Epithelial cell of proximal tubule (primary cell): ENCODE results near the gene RWDD3. TPM values are rescaled to one million over a fixed set of nuclear protein-coding genes. Genes with fewer than 3 reads are reported as not detected.

ENCODE experiments used
- DNase-seq: peaks from one replicate; pipeline ENCODE4 v3.0.0-alpha.2; 2011; ENCODE audit warnings: low read depth
- H3K4me3 ChIP-seq: 2 replicates; pipeline ENCODE4 v1.5.1; 2011; ENCODE audit warnings: low read depth, mild to moderate bottlenecking, low read length
- CTCF ChIP-seq: conservative IDR thresholded peaks from 2 replicates; pipeline ENCODE4 v1.5.1; 2012; ENCODE audit warnings: low read depth, mild to moderate bottlenecking, low read length
- total RNA-seq: library from RNA; depleted of rRNA; stranded (reverse); fragments of >200 nt; gene quantifications from 2 replicates; pipeline ENCODE4 v1.2.3, GENCODE V29; 2015

The RWDD3 gene
- total RNA-seq, 1 donor from 2014 or later, result 16.7 TPM

DNA sequence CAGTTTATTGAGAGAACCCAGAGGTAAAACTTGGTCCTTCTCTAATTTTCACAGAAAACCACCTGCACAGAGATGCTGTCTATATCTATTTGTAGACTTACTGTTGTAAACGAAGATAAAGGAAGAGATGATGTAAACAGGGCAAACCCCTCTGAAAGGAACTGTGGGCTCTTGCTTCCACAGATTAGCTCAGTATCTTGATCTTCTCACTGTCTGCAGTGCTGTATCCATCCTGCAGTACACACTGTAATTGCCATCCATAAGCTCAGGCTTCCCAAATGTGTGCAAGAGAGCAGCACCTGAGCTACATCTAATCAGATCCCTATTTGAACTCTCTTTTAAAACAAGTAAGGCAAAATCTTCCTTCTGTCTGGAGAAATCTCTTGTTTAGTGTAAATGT, 16.6 kb upstream of the RWDD3 start:
- no peak for TF ChIP-seq CTCF

DNA sequence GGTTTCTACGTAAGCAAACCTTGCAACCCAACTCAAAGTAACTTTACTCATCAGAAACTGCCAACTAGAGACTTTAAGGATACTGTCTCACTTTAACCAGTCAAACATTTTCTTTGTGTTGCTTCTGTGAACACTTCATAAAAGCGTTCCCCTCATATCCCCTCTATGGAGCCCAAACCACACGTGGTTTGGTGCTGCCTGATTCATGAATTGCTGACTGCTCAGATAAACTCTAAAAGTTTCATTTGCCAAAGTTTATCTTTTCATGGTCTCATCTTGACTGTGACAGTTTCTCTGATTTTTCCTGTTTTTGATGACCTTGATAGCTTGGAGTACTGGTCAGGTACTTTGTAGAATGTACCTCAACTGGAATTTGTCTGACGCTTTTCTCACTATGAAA, 14.6 kb upstream of the RWDD3 start:
- no peak for TF ChIP-seq CTCF
- no peak for DNase-seq
- H3K4me3 ChIP-seq, result no peak overlapping the region

More for the DNA sequence above, 16.6 kb upstream of the RWDD3 start:
- H3K4me3 ChIP-seq, result no peak overlapping the region
- no peak for DNase-seq

DNA sequence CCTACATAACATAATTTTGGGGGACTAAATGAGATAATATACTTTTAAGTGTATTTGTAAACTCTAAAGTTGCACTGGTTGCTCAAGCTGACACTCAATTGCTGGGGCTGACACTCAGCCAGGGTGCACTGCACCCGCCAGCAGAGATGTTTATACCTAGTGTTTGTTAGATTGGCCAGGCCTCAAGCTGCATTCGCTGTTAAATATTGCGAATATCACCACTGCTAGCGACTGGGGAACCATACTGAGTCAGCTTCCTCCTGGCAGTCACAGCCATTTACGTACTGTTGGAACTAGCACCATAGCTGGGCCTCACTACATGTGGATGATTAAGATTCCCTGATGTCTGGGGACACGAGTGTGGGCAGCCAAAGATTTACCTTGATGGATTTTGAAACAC, 12.7 kb upstream of the RWDD3 start:
- no peak for DNase-seq
- no peak for TF ChIP-seq CTCF
- H3K4me3 ChIP-seq, result no peak overlapping the region

- H3K4me3 ChIP-seq, result no peak overlapping the region
- DNase-seq, result no peak
- TF ChIP-seq CTCF, result no peak
These were observed 11.4 kb upstream of the RWDD3 start for GRCh38 chr1:95222629-95223028.

- TF ChIP-seq CTCF, result no peak
- no peak for DNase-seq
- H3K4me3 ChIP-seq, result no peak overlapping the region
These were observed 10.9 kb upstream of the RWDD3 start for GRCh38 chr1:95223110-95223509.

DNA sequence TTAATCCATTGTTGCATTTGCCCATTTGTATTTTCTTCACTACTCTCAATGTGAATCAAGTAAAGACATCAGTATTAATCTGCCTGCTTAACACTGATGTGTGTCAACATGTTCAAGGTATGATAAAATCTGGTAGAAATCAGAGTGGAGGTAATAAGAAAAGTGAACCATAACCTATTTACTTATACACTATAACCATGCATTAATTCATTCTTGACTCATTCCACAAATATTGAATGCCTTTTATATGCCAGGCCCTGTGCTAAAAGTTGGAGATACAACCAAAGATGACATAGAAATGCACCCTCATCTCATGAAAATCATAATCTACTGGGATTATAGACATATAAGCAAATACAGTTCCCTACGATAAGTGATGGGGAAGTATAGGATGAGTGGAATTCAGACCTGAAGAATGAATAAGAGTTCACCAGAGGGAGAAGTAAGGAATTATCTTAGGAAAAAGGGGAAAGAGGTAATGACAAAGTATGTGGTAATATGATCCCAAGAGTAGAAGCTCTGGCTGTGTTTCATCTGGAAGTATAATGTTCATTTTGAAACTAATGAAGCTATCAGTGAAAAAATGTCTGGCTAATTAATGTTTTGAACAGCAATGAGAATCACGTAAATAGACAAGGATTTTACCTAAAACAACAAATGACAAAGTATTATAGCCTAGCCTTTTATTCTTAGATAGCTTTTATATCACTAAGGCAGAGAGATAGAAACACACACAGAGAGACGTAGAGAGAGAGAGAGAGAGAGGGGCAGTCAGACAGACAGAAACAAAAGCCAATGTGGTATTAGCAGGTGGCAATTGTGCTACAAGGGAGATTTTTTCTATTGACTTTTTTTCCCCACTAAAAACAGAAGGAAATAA, 7.0 kb upstream of the RWDD3 start:
- no peak for DNase-seq
- no peak overlapping the region for H3K4me3 ChIP-seq
- TF ChIP-seq CTCF, result no peak

DNA sequence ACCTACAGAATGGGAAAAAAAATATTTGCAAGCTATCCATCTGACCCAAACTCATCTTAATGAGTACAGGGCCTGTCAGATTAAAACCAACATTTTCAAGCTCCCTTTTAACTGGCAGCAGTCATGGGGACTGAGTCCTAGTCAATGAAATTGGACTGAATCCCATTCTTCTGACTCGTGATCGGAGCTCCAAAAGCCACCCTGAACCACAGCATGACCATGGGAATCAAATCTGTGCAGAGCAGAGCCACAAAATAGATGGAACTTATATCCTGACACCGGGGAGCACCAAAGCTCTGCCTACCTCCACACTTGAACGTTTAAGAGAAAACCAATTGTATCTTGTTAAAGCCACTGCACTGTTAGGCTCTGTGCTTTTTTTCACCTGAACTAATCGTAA, 5.0 kb upstream of the RWDD3 start:
- no peak for TF ChIP-seq CTCF
- H3K4me3 ChIP-seq, result no peak overlapping the region
- DNase-seq, result no peak
